ENCODE results near the gene NACC2. TPM values are rescaled to one million over a fixed set of nuclear protein-coding genes. Genes with fewer than 3 reads are reported as not detected.
"Not testable (repeated sequence)": the region's sequence is repeated elsewhere in the genome, so short reads cannot be mapped to it uniquely, and the experiment has no call there.

NACC2 gene
- total RNA-seq, 1 donor from 2014 or later: 21.6 TPM

DNA sequence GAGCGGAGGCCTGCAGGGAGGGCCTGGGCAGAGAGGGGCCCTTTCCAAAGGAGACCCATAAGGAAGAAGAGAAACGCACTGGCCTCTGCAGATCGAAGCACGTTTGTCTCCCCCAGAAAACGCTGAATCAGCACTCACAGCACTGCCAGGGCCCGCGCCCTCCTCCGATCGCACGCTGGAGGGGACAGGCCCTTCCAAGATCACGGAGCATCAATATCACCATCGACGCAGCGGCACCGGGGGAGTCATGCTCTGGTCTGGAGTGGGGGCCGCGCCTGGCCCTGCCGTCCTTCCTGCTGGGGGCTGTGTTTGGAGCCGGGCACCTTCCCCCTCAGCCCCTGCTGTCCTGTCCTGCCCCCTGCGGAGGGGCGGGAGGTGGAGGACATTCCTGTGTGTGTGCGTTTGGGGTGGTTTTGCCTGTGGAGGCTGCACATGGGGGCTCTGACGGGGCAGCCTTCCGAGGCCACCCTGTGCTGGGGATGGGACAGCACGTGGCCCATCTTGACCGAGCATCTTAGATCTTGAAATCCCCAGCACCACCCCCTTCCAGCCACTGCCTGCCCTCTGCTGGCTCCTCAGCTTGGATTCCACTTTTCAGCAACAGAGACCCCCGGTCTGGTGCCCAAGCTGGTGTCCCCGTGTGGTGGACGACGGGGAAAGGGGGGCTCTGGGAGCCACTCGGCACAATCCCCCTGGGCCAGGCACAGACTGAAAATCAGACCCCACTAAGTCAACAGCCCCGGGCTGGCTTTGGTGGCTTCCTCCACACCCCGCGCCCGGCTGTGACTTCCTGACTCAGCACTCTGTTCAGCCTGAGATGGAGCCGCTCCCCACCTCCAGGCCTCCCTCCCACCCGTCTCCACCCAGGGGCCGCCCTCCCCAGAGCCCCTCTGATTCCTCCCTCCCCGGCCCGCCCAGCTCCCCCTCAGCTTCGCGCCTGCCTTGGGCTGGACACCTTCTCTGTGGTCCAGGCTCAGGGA, 15.3 kb upstream of the NACC2 start:
- DNase-seq: peak; percentile 26

GRCh38 chr9:136109351-136110081, 14.4 kb upstream of the NACC2 start:
- DNase-seq: peak; percentile 91

GRCh38 chr9:136108648-136109266, 13.7 kb upstream of the NACC2 start:
- no peak for DNase-seq

DNA sequence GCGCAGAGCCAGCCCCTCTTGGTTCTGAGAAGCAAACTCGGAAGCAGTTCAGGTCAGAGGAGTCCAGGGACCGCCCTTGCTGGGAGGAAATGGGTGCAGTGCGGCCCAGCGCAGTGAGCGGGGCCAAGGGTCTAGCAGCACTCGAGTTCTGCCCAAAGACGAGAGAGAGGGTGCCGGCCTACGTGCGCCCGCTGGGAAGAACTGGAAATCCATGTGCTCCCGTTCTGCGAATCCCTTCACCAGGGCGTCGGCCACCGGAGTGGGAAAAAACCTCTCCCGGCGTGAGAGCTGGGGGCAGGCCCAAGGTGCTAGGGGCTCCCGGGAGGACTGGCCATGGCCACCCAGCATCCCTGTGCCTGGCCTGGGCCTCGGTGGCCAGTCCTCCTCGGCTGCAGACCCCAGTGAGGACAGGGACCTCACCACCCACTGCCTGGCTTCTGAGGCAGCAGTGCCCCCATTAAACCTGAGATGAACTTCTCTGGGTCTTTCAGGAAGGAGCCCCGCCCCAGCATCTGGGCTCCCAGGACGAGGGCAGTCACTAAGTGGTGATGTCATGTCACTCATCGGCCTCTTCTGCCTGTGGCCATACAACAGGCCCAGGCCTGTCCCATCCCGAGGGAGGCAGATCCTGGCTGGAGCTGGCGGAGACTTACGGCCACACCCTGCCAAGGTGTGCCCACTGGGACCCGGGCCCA, 13.0 kb upstream of the NACC2 start:
- DNase-seq: no peak

DNA sequence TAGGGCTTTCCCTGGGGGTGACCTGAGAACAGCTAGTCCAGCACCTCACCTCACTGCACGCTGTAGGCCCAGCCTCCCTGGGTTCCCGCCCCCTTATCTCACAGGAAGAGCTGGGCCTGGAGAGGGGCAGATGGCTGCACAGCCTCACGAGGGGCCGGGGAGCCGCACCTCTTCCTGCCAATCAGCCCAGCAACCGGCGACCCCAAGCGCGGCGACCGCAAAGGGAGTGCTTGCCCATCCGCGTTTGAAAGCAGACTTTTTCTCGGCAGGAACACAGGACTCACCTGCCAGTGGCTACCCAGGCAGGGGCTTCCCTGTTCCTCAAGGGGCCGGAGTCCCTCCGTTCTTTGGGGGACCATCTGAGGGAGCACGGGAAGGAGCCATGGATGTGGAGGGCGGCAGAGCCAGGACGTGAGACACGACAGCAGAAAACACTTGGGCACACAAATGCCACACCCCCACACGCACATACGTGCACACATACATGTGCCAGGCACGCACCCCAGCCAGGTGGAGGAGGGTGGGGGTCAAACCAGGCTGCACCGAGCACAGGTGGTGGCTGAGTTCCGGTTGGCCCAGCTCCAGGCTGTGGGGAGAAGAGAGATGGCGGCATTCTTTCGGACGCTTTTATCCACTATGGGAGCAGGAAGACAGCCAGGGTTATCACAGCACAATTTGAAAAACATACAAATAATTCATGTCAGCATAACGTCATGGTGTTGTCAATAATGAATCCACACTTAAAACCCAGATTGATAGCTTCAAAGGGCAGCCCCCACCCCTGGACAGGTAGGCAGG, 12.3 kb upstream of the NACC2 start:
- DNase-seq: no peak

GRCh38 chr9:136105398-136106135, 10.5 kb upstream of the NACC2 start:
- DNase-seq: no peak

DNA sequence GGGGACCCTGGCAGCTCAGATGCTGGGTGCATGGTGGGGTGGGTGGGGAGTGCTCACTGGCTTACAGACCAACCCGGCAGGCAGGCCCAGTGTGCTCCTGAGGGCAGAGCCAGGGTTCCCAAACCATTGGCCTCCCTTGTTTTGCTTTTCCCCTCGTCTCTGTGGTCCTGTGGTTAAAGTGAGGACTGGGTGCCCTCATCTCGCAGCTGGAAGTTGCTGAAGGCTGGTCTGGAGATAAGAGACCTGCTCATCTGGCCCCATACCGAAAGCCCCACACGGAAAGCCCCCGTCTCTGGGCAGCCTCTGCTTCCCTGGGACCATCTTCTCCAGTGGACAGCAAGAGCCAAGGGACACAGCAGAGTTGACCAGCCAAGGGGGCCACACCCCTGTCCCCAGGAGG, 9.8 kb upstream of the NACC2 start:
- no peak for DNase-seq

- no peak for DNase-seq
These were observed 9.4 kb upstream of the NACC2 start for GRCh38 chr9:136104488-136104800.

- DNase-seq: no peak
These were observed 8.8 kb upstream of the NACC2 start for GRCh38 chr9:136103651-136104487.

- DNase-seq: not testable (repeated sequence)
These were observed 6.6 kb upstream of the NACC2 start for GRCh38 chr9:136101615-136102074.

DNA sequence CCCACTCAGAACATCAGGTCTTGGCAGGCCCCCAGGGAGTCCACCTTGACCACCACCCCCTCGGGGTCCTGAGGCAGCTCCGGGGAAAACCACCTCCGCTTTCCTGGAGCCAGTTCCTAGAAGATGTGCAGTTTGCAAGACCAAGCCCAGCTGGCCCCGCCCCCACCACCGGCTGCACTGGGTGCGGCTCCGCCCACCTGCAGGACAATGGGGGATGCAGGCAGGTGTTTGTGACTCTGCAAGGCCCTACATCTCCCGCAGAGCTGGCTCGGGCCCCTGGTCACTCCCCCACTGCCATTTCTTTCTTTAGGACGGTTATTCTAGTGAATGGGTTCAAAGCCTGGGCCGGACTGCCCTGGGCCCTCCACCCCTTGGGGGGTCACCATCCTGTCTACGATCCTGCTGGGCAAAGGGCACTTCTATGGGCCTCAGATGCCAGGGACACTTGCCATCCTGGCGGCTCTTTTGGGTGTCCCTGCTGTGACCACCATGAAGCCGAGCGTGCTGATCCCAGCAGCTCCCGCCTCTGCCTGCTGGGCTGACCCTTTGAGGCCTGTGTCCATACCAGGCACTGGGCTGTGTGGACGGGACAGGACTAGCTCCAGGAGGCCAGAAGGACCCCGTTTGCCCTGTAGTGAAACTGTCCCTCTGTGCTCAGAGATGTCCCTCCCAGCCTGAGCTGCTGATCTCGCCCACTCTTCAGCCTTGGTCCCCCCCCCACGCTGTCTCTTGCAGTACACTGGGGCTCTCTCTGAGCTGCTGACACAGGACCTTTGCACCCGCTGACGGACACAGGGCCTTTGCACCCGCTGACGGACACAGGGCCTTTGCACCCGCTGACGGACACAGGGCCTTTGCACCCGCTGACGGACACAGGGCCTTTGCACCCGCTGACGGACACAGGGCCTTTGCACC, 5.9 kb upstream of the NACC2 start:
- DNase-seq: no peak

DNA sequence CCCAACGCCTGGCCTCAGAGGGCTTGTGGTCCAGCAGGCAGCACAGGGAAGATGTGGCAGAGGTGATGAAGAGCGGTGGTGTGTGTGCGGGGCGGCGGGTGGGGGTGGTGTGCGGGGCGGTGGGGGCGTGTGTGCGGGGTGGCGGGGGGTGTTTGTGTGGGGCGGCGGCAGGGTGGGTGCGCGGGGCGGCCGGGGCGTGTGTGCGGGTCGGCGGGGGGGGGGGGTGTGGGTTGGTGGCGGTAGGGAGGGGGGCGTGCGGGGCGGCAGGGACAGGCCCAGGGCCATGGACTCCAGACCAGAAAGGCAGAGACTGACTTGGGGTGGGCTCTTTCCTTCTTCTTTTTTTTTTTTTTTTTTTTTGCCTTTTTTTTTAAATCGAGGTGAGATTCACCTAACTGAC, 4.5 kb upstream of the NACC2 start:
- DNase-seq: no peak

- peak; percentile 25 for DNase-seq
These were observed 3.8 kb upstream of the NACC2 start for GRCh38 chr9:136098844-136099243.

DNA sequence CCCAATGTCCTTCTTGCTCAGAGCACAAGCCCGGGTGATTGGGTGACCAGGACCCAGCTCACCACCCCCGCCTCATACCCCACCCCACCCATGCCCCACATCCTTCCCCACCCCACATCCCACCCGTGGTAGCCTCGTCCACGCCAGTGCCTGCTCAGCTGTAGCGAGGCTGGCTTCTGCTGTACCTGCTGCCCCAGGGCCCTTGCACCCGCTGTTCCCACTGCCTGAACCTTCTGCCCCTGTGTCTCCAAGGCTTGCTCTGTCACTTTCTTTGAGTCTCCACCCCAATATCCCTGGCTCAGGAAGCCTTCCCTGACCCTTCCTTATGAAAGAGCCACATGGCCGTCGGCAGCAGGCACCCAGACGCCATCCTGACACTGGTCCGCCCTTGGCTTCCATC, 3.1 kb upstream of the NACC2 start:
- DNase-seq: no peak

DNA sequence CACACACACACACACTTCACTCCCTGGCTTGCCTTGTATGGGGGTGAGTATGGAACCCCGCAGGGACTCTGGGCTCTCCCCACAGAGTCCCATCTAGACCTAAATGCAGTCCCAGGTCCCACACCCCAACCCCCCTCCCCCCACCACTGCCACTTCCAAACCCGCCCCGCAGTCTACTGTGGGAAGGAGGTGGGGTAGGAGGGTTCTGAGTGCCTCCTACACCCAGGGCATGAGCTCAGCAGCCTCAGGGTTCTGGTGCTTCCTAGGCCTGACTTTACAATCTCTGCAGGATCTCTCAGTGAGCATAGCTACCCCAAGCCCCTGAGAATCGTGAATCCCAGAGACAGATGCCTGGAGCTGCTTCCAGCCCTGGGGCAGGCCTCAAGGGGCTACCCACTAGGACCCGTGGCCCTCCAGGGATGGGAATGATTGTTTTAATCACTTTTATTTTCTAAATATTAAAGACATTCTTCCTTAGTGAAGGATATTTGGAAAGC, 1.5 kb upstream of the NACC2 start:
- DNase-seq: no peak

DNA sequence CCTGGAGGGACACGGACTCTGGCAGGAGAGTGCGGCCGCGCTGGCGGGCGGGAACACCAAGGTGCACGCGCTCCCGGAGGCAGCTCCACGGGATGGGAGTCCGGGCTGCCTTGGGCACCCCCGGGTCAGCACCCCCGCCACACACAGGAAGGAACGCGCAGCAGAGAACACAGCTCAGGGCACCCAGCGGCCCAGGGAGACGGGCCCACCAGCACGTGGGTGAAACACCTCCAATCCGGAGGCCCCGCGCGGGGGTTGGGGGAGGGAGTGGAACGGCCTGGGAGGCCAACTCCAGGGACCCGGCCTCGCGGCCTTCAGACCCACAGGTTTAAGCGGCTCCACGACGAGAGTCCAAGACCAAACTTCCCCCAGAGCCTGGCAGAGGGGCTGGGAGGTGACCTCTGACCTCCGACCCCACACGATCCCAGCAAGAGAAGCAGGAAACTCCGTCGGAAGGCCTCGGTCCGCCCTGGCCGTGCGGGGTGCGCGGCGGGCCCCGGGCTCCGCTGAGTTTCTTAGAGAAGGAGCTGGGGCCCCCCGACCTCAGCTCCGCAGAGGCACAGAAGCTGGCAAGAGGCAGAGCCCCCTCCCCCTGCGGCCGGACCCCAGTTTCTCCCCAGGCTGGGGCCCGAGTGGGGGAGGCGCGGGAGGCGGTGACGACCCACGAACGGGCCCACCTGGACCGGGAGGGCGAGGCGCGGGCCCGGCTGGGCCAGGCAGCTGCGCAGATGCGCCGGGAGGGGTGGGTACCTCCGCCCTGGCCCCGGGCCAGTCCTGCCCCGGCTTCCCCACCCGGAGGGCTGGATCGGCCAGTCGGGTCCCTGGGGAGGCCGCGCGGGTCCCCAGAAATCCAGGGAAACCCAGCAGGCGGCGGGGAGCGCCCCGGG, 851 bp downstream of the NACC2 start:
- peak; percentile 60 for DNase-seq

DNA sequence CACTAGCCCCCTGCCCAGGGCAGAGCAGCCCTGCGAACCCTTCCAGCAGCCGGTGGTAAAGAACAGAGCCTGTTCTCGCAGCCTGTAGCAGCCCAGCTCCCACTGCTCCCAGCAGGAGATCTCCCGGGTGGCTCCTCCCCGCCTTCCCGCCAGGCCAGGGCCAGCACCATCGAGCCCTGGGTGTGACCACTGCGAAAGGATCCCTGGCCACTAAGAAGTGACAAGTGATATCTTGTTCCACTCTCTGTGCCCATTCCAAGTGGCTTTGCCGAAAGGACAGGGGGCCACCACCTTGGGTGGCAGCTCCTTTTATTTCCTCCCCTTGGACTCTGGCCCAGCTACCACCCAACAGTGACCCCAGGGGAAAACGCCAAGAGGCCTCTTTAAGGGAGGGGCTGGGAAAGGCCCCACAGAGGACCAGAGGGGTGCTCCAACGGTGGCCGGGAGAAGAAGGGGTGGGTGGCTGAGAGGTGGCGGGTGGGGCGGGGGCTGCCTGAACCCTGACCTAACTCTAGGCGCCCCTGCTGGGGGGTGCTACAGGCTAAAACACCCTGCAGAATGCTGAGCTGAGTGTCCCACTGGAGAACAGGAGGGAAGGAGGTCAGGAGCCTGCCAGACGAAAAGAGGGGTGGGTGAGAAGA, 1.6 kb downstream of the NACC2 start:
- DNase-seq: peak; percentile 33
